Tibial nerve (tissue), 4 donors: ENCODE results near the gene VWA2.

Source experiments
- CTCF ChIP-seq, 5 experiments: fragments of 200-600 bp in 3 of 5; fragments of 450-650 bp in 2 of 5; sonication (generic) in 3 of 5; IDR thresholded peaks; one replicate each; pipeline ENCODE4 v1.5.1; 2016 to 2019; ENCODE audit warnings: antibody characterized with exemption in 5 of 5, mild to moderate bottlenecking in 3 of 5, moderate library complexity in 2 of 5
- EP300 ChIP-seq, 2 donors: sonication (generic); formaldehyde crosslinking; IDR thresholded peaks; one replicate each; pipeline ENCODE4 v1.6.1; 2017; ENCODE audit warnings: antibody characterized with exemption in 2 of 2, mild to moderate bottlenecking in 1 of 2
- POLR2A ChIP-seq, 2 donors: fragments of 450-650 bp; IDR thresholded peaks; one replicate each; pipeline ENCODE4 v1.6.1; 2017; ENCODE audit warnings: antibody characterized with exemption in 2 of 2, mild to moderate bottlenecking in 2 of 2, moderate library complexity in 2 of 2

DNA sequence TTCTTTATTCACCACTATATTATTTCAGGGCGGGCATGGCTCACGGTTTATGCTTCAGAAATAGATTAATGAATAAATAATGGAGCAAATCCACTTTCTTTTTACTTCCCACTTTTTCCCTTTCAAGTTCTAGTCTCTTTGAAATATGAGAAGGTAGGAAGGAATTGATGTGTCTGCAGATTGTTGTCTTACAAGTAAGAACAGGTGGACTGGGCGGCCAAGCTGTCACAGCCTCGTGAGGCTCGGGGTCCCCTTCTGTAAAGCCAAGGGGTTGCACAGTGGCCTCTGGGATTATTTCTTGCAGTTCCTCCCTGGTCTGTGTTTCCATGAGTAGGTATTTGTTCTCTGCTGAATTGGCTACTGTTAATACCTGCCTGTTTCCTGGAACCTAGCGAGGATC lies 11.2 kb downstream of the VWA2 start:
- TF ChIP-seq CTCF (IDR thresholded peaks at IDR 0.05) (no peak), POLR2A (IDR thresholded peaks at IDR 0.05) (no peak), EP300 (IDR thresholded peaks at IDR 0.05) (no peak)
